Left hindlimb (tissue), 1 donor: ENCODE data around the gene TPCN1.

Experiments
- DNase-seq: peaks from one replicate; pipeline ENCODE4 v3.0.0-alpha.2; 2018

The TPCN1 gene

GRCh38 chr12:113263431-113263963, 42.2 kb downstream of the TPCN1 start:
- DNase-seq, result no peak

GRCh38 chr12:113266106-113266895, 45.0 kb downstream of the TPCN1 start:
- DNase-seq, result no peak

GRCh38 chr12:113267621-113268020, 46.4 kb downstream of the TPCN1 start:
- DNase-seq, result no peak

- no peak for DNase-seq
These were observed 46.9 kb downstream of the TPCN1 start for GRCh38 chr12:113268136-113268535.

- DNase-seq, result no peak
These were observed 47.4 kb downstream of the TPCN1 start for GRCh38 chr12:113268621-113269020.

- DNase-seq, result no peak
These were observed 48.1 kb downstream of the TPCN1 start for GRCh38 chr12:113269257-113269943.

- DNase-seq, result no peak
These were observed 49.4 kb downstream of the TPCN1 start for GRCh38 chr12:113270709-113271009.

- DNase-seq, result no peak
These were observed 50.2 kb downstream of the TPCN1 start for GRCh38 chr12:113271466-113271852.

- DNase-seq, result no peak
These were observed 50.7 kb downstream of the TPCN1 start for GRCh38 chr12:113271853-113272561.

GRCh38 chr12:113273053-113273725, 51.9 kb downstream of the TPCN1 start:
- DNase-seq, result no peak

GRCh38 chr12:113274848-113275247, 53.6 kb downstream of the TPCN1 start:
- DNase-seq, result no peak

GRCh38 chr12:113276306-113276705, 55.0 kb downstream of the TPCN1 start:
- no peak for DNase-seq

- no peak for DNase-seq
These were observed 55.8 kb downstream of the TPCN1 start for GRCh38 chr12:113276946-113277500.

GRCh38 chr12:113277511-113277910, 56.2 kb downstream of the TPCN1 start:
- no peak for DNase-seq

GRCh38 chr12:113278141-113278540, 56.9 kb downstream of the TPCN1 start:
- no peak for DNase-seq

- DNase-seq, result no peak
These were observed 57.4 kb downstream of the TPCN1 start for GRCh38 chr12:113278633-113279032.

- DNase-seq, result no peak
These were observed 63.5 kb downstream of the TPCN1 start for GRCh38 chr12:113284751-113285150.

- DNase-seq, result no peak
These were observed 64.7 kb downstream of the TPCN1 start for GRCh38 chr12:113285679-113286610.

GRCh38 chr12:113286712-113287111, 65.4 kb downstream of the TPCN1 start:
- DNase-seq, result no peak

- DNase-seq, result no peak
These were observed 66.1 kb downstream of the TPCN1 start for GRCh38 chr12:113287146-113287898.

- no peak for DNase-seq
These were observed 66.6 kb downstream of the TPCN1 start for GRCh38 chr12:113287899-113288282.
